HCT116 (cell line): ENCODE results near the gene DTNB.

Experiments used
- CBX3 ChIP-seq: IDR thresholded peaks from 2 replicates; pipeline ENCODE4 v1.6.1; 2012; ENCODE audit warnings: low read depth
- CEBPB ChIP-seq: IDR thresholded peaks from 2 replicates; pipeline ENCODE4 v1.6.1; 2012; ENCODE audit warnings: low read depth
- CTCF ChIP-seq, 3 experiments: fragments of 200-600 bp in 1 of 3; sonication (generic) in 1 of 3; IDR thresholded peaks in 2 of 3; conservative IDR thresholded peaks in 1 of 3; 2 replicates each; pipeline ENCODE4 v1.5.1; 2012 to 2017; ENCODE audit warnings: low read depth in 2 of 3, low read length in 2 of 3, antibody characterized with exemption in 1 of 3, borderline replicate concordance in 1 of 3, control low read depth in 1 of 3, mild to moderate bottlenecking in 1 of 3, mixed read lengths in 1 of 3, mixed run types in 1 of 3, moderate library complexity in 1 of 3; ENCODE audit not compliant: insufficient read depth in 1 of 3
- EZH2 ChIP-seq: fragments of 200-600 bp; sonication (generic); IDR thresholded peaks from 2 replicates; pipeline ENCODE4 v1.6.1; 2017; ENCODE audit warnings: antibody characterized with exemption, mixed run types
- EZH2phosphoT487 ChIP-seq: fragments of 200-600 bp; IDR thresholded peaks from 2 replicates; pipeline ENCODE4 v1.6.1; 2018; ENCODE audit warnings: antibody characterized with exemption, borderline replicate concordance
- MAX ChIP-seq: IDR thresholded peaks from 2 replicates; pipeline ENCODE4 v1.6.1; 2012
- POLR2A ChIP-seq: IDR thresholded peaks from 2 replicates; pipeline ENCODE4 v1.7.0; 2011; ENCODE audit warnings: borderline replicate concordance; ENCODE audit not compliant: insufficient read depth, insufficient read length; ENCODE audit errors: extremely low read depth
- POLR2AphosphoS5 ChIP-seq: IDR thresholded peaks from 2 replicates; pipeline ENCODE4 v1.6.1; 2011; ENCODE audit warnings: mild to moderate bottlenecking, low read depth, low read length, moderate library complexity
- RAD21 ChIP-seq: IDR thresholded peaks from 2 replicates; pipeline ENCODE4 v1.6.1; 2012; ENCODE audit warnings: low read depth, mild to moderate bottlenecking
- REST ChIP-seq: IDR thresholded peaks from 2 replicates; pipeline ENCODE4 v1.6.1; 2012; ENCODE audit warnings: low read depth
- SIN3A ChIP-seq: IDR thresholded peaks from 2 replicates; pipeline ENCODE4 v1.6.1; 2012; ENCODE audit warnings: low read depth
- YY1 ChIP-seq: IDR thresholded peaks from 2 replicates; pipeline ENCODE4 v1.6.1; 2011; ENCODE audit warnings: low read length, low read depth, moderate library complexity, mild to moderate bottlenecking; ENCODE audit not compliant: insufficient replicate concordance; ENCODE audit errors: extremely low read depth
- ZBTB33 ChIP-seq: IDR thresholded peaks from 2 replicates; pipeline ENCODE4 v1.6.1; 2011; ENCODE audit warnings: mild to moderate bottlenecking, low read length, moderate library complexity; ENCODE audit not compliant: insufficient replicate concordance; ENCODE audit errors: extremely low read depth

GRCh38 chr2:25363733-25364132 lies 309.6 kb downstream of the DTNB start:
- TF ChIP-seq EZH2phosphoT487 (no peak), POLR2A (no peak), REST (no peak), CTCF (IDR thresholded peaks at IDR 0.05 in 2 of 3, conservative IDR thresholded peaks at IDR 0.05 in 1 of 3; ENCODE audit: borderline replicate concordance in 1 of 3, insufficient read depth in 1 of 3, low read depth in 2 of 3, low read length in 2 of 3) (no peak), CBX3 (no peak), ZBTB33 (no peak), YY1 (no peak), SIN3A (no peak), POLR2AphosphoS5 (no peak), RAD21 (no peak), CEBPB (no peak), MAX (no peak), EZH2 (no peak)
